H54 (cell line): ENCODE results near the gene RAB7B.

Experiments
- DNase-seq: peaks from one replicate; pipeline ENCODE4 v3.0.0; 2011; ENCODE audit warnings: low spot score, mixed read lengths; ENCODE audit not compliant: insufficient read length
- FAIRE-seq: peaks from 3 replicates; lab custom pipeline; 2011; peaks lifted over from hg19 to GRCh38; lab: Jason Lieb, UNC
- POLR2A ChIP-seq: IDR thresholded peaks from 2 replicates; pipeline ENCODE4 v1.6.1; 2011; ENCODE audit warnings: low read depth, mild to moderate bottlenecking, low read length

Gene RAB7B

GRCh38 chr1:205978676-205979075, 24.5 kb downstream of the RAB7B start:
- no peak for DNase-seq
- FAIRE-seq: no peak
- TF ChIP-seq POLR2A: no peak

- TF ChIP-seq POLR2A: no peak
- peak; percentile 60 for DNase-seq
- FAIRE-seq: no peak
Measured at GRCh38 chr1:205977402-205978014, 25.7 kb downstream of the RAB7B start.

GRCh38 chr1:205976708-205977401, 26.3 kb downstream of the RAB7B start:
- DNase-seq: peak; percentile 44
- TF ChIP-seq POLR2A: no peak
- no peak for FAIRE-seq

- DNase-seq (no peak), FAIRE-seq (no peak)
- no peak for TF ChIP-seq POLR2A
Measured at GRCh38 chr1:205976036-205976435, 27.2 kb downstream of the RAB7B start.

- FAIRE-seq: no peak
- TF ChIP-seq POLR2A: no peak
- DNase-seq: no peak
Measured at GRCh38 chr1:205975387-205975998, 27.7 kb downstream of the RAB7B start.

GRCh38 chr1:205974712-205975111, 28.5 kb downstream of the RAB7B start:
- DNase-seq (no peak), FAIRE-seq (no peak)
- no peak for TF ChIP-seq POLR2A

GRCh38 chr1:205973377-205974232, 29.6 kb downstream of the RAB7B start:
- no peak for TF ChIP-seq POLR2A
- FAIRE-seq: no peak
- no peak for DNase-seq

GRCh38 chr1:205972491-205973168, 30.6 kb downstream of the RAB7B start:
- no peak for DNase-seq
- TF ChIP-seq POLR2A: no peak
- FAIRE-seq: no peak

GRCh38 chr1:205972081-205972480, 31.1 kb downstream of the RAB7B start:
- TF ChIP-seq POLR2A: no peak
- DNase-seq: no peak
- FAIRE-seq: no peak

GRCh38 chr1:205971082-205971481, 32.1 kb downstream of the RAB7B start:
- no peak for DNase-seq
- no peak for TF ChIP-seq POLR2A
- FAIRE-seq: no peak

GRCh38 chr1:205970486-205970885, 32.7 kb downstream of the RAB7B start:
- DNase-seq: no peak
- FAIRE-seq: no peak
- TF ChIP-seq POLR2A: no peak

- FAIRE-seq (no peak), DNase-seq (no peak)
- no peak for TF ChIP-seq POLR2A
Measured at GRCh38 chr1:205969229-205969628, 34.0 kb downstream of the RAB7B start.
